HG03432 (cell line): ENCODE results near the gene ZNF224.
A peak's percentile ranks its signal among the peaks of the same experiment; 100 is the strongest.

Experiments
- ATAC-seq: cut with Tn5 transposase; IDR thresholded peaks from one replicate; pipeline ENCODE4 v1.9.1; 2021; ENCODE audit warnings: mild to moderate bottlenecking, moderate library complexity; ENCODE audit not compliant: unreplicated experiment

The ZNF224 gene

DNA sequence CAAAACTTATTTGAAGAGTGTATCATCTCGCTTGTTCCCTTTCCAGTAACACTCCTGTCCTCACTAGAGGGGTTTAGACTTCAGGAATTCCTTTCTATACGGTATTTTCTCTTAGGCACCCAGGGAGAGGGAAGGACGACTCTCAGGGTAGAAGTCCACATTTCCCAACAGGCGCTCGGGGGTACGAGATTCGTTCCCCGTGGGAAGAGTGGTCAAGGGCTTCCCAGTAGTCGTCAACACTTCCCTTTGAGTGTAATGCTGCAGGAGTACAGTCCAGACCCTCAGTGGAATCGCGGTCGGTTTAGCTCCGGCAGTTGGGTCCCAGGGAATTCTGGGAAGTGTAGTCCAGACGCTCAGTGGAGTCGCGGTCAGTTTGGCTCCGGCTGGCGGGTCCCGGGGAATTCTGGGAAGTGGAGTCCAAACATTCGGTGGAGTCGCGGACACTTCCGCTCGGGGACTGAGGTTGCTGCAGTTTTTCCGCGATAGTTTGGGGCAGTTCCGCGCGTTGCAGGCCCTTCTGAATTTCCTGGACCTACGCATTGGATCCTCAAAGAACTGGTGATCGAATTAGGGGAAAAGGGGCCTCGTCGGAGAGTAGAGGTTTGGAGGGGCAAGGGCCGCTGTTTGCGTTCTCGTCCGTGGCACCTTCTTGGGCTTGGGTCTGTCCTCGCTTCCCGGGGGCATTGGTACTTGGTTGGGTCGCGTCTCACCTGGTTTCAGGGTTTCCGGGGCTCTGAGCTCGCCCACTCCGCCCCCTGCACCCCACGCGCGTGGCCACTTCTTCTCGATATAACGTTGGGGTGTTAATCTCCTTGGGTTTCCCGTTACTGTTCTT is at the start of gene ZNF224:
ZNF224 (plus strand) TSS at position 431 of the 835 bp plus-strand sequence. CDS start 3,513 bp downstream, outside the sequence.
- ATAC-seq = peak; percentile 87

GRCh38 chr19:44050740-44051649 is 43.2 kb upstream of the ZNF224 start:
- ATAC-seq = peak; percentile 25

GRCh38 chr19:44051650-44052402 is 42.3 kb upstream of the ZNF224 start, which contains the start of gene ZNF223:
TSS of gene ZNF223 (plus strand) at chr19:44052036. CDS start at chr19:44055177, 3,141 bp downstream.
- peak; percentile 74 for ATAC-seq

- ATAC-seq = no peak
Measured at GRCh38 chr19:44055870-44056269, 38.3 kb upstream of the ZNF224 start.

GRCh38 chr19:44059229-44059628 is 34.9 kb upstream of the ZNF224 start:
- no peak for ATAC-seq

DNA sequence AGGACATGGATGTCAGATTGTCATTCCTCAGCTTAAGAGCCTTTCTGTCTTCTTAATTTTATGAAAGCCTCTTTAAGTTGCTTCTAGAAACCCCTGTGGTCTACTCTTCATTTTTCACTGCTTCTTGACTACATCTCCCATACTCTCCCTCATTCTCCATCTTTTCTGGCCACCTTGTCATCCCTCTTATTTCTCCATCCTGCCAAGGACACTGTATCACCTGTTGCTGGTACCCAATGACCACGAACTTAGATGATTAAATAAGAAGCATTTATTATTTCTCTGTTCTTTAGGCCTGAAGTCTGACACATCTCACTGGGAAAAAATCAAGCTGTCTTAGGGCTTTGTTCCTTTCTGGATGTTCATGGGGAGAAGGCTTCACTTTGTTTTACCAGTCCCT is 33.1 kb upstream of the ZNF224 start:
- ATAC-seq = no peak

DNA sequence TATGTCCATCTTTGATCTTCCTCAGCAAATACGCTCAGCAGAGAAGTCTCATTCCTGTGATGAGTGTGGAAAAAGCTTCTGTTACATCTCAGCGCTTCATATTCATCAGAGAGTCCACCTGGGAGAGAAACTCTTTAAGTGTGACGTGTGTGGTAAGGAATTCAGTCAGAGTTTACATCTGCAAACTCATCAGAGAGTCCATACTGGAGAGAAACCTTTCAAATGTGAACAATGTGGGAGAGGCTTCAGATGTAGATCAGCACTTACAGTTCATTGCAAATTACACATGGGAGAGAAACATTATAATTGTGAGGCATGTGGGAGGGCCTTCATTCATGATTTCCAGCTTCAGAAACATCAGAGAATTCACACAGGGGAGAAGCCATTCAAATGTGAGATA is 27.9 kb upstream of the ZNF224 start:
- ATAC-seq = no peak

DNA sequence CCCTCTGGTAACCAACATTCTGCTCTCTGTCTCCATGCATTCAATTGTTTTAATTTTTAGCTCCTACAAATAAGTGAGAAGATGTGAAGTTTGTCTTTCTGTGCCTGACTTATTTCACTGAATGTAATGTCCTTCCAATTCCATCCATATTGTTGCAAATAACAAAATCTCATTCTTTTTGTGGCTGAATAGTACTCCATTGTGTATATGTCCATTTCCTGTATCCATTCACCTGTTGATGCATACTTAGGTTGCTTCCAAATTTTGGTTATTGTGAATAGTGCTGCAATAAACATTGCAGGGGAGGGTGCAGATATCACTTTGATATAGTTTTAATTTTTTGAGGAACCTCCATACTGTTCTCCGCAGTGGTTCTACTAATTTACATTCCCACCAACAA is 24.7 kb upstream of the ZNF224 start:
- ATAC-seq = no peak

DNA sequence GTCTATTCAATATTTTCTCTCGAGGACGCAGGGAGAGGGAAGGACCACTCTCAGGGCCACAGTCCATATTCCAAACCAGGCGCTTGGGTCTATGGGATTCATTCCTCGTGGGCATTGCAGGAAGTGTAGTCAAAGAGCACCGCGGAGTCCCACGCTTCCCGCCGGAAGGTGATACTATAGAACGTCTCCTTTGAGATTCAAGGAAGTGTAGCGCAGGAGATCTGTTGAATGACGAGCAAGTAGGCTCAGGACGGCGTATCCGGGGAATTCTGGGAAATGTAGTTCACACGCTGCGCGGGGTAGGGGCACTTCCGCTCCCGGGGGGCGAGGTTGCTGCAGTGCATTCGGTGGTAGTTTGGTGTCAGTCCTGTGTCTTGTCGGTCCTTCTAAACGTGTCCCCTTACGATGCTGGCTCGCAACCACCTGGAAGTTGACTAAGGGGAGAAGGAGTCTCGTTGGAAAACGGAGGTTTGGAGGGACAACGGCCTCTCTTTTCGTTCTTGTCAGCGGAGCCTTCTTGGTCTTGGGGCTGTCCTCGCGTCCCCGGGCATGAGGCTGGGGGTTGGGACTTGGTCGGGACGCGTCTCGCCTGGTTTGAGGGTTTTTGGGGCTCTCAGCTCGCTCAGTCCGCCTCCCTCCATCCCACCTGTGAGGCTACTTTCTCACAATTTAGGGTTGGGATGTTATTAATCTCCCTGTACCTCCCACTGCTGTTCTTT is 22.2 kb upstream of the ZNF224 start, which contains the start of gene ZNF284:
ZNF284 (plus strand) TSS at position 336 of the 719 bp plus-strand sequence. CDS start 4,231 bp downstream, outside the sequence.
- peak; percentile 96 for ATAC-seq

- ATAC-seq = no peak
Measured at GRCh38 chr19:44072543-44073401, 21.4 kb upstream of the ZNF224 start.

DNA sequence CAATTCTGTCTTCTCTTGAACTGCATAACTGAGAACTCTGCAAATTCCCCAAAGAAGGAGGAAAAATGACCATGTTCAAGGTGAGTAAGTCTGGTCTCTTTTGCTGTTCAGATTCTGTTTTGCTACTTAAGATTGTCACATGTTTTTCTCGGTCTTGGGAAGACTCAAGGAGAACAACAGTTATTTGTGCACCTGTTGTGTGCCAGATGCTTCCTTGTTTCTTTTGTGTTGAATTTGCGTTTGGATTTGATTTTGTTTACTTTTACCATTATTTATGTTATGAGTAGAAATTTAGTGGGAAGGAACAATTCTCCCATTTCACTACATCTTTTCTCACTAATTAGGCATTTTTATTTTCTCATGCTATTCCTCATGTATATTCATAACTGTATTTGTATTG is 17.8 kb upstream of the ZNF224 start:
- no peak for ATAC-seq

DNA sequence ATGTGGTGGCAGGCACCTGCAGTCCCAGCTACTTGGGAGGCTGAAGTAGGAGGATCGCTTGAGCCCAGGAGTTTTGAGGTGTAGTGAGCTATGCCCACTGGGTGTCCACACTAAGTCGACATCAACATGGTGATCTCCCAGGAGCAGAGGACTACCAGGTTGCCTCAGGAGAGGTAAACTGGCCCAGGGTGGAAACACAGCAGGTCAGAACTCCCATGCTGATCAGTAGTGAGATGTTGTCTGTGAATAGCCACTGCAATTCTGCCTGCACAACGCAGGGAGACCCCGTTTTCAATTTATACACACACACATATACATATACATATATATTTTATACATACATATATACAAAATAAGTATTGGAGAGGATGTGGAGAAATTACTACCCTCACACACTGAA is 2.1 kb upstream of the ZNF224 start:
- ATAC-seq = no peak

DNA sequence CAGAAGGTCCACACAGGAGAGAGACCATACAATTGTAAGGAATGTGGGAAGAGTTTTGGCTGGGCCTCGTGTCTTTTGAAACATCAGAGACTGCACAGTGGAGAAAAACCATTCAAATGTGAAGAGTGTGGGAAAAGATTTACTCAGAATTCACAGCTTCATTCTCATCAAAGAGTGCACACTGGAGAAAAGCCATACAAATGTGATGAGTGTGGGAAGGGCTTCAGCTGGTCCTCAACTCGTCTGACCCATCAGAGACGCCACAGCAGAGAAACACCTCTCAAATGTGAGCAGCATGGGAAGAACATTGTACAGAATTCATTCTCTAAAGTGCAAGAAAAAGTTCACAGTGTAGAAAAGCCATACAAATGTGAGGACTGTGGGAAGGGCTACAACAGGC is 13.6 kb downstream of the ZNF224 start:
- no peak for ATAC-seq

DNA sequence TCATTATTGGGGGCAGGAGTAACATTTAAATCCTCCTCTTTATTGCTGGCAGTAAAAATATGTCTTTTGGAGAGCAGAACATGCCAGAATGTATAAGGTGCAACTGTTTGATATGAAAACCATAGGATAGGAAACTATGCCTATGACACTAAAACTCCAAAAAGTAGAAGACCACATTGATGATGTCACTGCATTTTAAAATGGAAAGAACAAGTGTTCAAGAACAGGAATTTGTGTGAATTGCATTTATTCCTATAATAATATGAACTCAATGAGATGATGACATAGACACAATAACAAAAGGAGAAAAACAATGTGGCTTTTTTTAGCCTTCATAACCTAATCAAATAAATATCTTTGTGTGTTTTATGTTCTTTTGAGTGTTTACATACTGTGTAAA is 15.3 kb downstream of the ZNF224 start:
- ATAC-seq = no peak

DNA sequence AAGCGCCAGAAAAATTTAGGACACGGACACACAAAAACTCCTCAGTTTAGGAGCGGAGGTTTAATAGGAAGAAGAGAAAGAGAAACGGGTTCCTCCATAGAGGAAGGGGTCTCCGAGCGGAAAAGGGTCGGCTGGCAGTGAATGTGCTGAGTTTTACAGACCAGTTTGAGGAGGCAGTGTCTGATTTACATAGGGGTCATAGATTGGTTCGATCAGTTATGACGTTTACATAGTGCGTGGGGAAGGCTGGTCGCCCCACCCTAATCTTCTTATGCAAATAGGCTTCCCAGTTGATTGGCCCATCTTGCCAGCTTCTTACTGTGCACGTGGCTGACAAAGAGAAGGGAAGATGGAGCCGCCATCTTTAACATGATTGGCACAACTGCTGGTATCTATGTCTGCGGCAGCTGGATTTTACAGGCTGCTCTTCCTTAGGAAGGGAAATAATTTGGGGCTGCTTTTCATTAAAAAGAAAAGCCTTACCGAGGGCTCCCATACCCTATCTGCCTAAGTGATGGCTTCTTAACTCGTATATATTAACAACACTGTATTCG is 17.8 kb downstream of the ZNF224 start:
- ATAC-seq = no peak

DNA sequence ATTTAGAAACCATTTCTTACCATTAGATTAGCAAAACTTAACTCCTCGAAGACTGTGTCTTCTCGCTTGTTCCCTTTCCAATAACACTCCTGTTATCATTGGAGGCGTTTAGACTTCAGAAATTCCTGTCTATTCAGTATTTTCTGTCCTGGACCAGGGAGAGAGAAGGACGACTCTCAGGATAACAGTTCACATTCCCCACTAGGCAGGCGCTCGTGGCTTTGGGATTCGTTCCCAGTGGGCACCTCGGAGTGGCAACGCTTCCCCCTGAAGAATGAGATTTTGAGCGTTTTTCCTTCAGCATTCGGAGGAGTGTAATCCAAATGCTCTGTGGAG is 18.6 kb downstream of the ZNF224 start:
- no peak for ATAC-seq

- peak; percentile 90 for ATAC-seq
Measured at GRCh38 chr19:44113138-44113783, 19.1 kb downstream of the ZNF224 start, which contains the start of gene ZNF225. TSS of gene ZNF225 (plus strand) at chr19:44113399. CDS start at chr19:44115828, 2,429 bp downstream.

- peak; percentile 6 for ATAC-seq
Measured at GRCh38 chr19:44113784-44114390, 19.7 kb downstream of the ZNF224 start.
